Measurements from ENCODE around the gene TMEM205. TPM values are rescaled to one million over a fixed set of nuclear protein-coding genes. Genes with fewer than 3 reads are reported as not detected.
"Not testable (repeated sequence)": the region's sequence is repeated elsewhere in the genome, so short reads cannot be mapped to it uniquely, and the experiment has no call there.

The TMEM205 gene
- total and polyA plus RNA-seq, 10 of the 15 experiments (the other 5 are each of a cell fraction or from before 2014, with no cell fraction given), result 27.8 to 144 (median 88.3) TPM

DNA sequence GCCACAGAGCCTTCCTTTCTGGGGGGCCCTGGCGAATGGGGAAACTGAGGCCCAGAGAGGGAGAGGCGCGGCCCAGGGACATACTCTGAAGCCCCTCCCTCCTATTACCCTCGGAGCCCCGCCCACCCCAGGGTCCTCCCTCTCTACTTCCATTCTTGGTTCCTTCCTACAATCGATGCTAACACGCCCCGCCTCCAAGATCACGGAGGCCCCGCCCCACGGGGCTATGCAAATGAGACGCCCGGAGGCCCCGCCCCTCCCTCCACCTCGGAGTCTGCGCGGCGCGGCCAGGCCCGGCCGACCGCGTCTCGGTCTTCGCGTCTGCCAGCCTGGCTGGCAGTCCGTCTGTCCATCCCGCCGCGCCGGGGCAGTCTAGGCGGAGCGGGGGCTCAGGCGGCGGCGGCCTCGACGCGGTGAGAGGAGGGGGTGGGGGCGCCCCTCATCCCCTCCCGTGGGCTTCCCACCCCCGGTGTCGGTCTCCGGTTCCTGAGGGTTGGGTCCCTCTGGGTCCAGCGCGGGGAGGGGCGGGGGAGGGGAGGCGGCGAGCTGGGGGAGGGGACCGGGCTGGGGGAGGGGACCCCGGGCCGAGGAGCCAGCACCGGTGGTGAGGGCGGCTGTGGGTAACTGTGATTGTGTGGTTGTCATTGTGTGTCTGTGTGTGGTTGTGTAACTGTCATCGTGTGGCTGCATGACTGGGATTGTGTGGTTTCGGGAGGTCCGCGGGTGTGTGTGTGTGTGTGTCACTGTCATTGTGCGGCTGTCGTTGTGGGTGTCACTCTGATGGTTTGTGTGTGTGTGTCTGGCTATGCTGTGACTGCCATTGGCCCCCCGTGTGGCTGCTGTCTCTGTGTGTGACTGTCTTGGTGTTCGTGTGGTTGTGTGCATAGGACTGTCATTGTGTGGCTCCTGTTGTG lies 9.3 kb upstream of the TMEM205 start, which contains the start of gene PLPPR2 (continued):
- TF ChIP-seq, protein P1, sequence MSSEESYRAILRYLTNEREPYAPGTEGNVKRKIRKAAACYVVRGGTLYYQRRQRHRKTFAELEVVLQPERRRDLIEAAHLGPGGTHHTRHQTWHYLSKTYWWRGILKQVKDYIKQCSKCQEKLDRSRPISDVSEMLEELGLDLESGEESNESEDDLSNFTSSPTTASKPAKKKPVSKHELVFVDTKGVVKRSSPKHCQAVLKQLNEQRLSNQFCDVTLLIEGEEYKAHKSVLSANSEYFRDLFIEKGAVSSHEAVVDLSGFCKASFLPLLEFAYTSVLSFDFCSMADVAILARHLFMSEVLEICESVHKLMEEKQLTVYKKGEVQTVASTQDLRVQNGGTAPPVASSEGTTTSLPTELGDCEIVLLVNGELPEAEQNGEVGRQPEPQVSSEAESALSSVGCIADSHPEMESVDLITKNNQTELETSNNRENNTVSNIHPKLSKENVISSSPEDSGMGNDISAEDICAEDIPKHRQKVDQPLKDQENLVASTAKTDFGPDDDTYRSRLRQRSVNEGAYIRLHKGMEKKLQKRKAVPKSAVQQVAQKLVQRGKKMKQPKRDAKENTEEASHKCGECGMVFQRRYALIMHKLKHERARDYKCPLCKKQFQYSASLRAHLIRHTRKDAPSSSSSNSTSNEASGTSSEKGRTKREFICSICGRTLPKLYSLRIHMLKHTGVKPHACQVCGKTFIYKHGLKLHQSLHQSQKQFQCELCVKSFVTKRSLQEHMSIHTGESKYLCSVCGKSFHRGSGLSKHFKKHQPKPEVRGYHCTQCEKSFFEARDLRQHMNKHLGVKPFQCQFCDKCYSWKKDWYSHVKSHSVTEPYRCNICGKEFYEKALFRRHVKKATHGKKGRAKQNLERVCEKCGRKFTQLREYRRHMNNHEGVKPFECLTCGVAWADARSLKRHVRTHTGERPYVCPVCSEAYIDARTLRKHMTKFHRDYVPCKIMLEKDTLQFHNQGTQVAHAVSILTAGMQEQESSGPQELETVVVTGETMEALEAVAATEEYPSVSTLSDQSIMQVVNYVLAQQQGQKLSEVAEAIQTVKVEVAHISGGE (CRISPR knock-in tag; IDR thresholded peaks at IDR 0.05), result no peak
- TF ChIP-seq ZNF384 (IDR thresholded peaks at IDR 0.05; ENCODE audit: borderline replicate concordance, low read depth, low read length) (no peak), SMC3 (IDR thresholded peaks at IDR 0.05; ENCODE audit: borderline replicate concordance, low read length) (no peak), ASH2L (IDR thresholded peaks at IDR 0.05; ENCODE audit: borderline replicate concordance, low read depth) (no peak), EP300 (IDR thresholded peaks at IDR 0.05; ENCODE audit: borderline replicate concordance in 1 of 2, control insufficient read depth in 1 of 2, low read depth in 2 of 2, low read length in 2 of 2) (no peak), IKZF1 (conservative IDR thresholded peaks at IDR 0.05) (no peak), TCF3 (IDR thresholded peaks at IDR 0.05; ENCODE audit: borderline replicate concordance, insufficient read depth, low read depth, low read length) (no peak)

DNA sequence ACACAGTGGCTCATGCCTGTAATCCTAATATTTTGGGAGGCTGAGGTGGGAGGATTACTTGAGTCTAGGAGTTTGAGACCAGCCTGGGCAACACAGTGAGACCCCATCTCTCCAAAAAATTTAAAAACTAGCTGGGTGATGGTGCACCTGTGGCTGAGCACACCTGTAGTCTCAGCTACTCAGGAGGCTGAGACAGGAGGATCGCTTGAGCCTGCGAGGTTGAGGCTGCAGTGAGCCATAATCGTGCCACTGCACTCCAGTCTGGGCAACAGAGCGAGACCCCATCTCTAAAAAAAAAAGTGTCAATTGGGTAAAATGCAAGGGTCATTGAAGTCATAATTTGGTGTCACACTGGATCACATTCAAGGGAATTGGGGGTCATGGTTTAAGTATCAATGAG lies 8.0 kb upstream of the TMEM205 start:
- H3K9ac ChIP-seq (ENCODE audit: control insufficient read depth, insufficient read depth, low read length); H3K9me3 ChIP-seq (replicated peaks; ENCODE audit: control insufficient read depth, insufficient read depth, low read length); DNase-seq (ENCODE audit: low read depth, low spot score); BruUV-seq (replicated peaks); H3K27ac ChIP-seq (ENCODE audit: control insufficient read depth, insufficient read depth); SMC1A ChIA-PET (ENCODE audit: uncharacterized antibody, unreplicated experiment); H3K79me2 ChIP-seq (ENCODE audit: control insufficient read depth, insufficient read depth, low read length); in situ Hi-C loops (cut with MboI); H3K27me3 ChIP-seq (replicated peaks in 1 of 2; ENCODE audit: control insufficient read depth in 2 of 2, insufficient read depth in 2 of 2, low read length in 1 of 2); H2AFZ ChIP-seq (ENCODE audit: control insufficient read depth, low read depth, low read length); H3K4me3 ChIP-seq; H4K20me1 ChIP-seq (ENCODE audit: control insufficient read depth, insufficient read depth); H3K4me1 ChIP-seq (ENCODE audit: control insufficient read depth, insufficient read depth, low read length); intact Hi-C loops (cut with micrococcal nuclease; ENCODE audit: unreplicated experiment); CTCF ChIA-PET; H3K4me2 ChIP-seq (ENCODE audit: control insufficient read depth, insufficient read depth); H3K36me3 ChIP-seq (ENCODE audit: control insufficient read depth in 2 of 2, insufficient read depth in 2 of 2, low read length in 1 of 2); RAD21 ChIA-PET (ENCODE audit: unreplicated experiment); ATAC-seq; FAIRE-seq: not testable (repeated sequence)
- POLR2A ChIA-PET, result interaction anchor here (0.6 kb wide), 1 partner anchor 762 kb away, joined by 3 read pairs; no protein-coding TSS in a partner anchor
- WGBS (ENCODE audit: insufficient coverage, insufficient replicate concordance, low lambda C conversion rate, missing lambda C conversion rate), result 84% methylated on average over 4 of the region's 4 CpGs
